Measurements from ENCODE around the gene GAL3ST1. TPM values are rescaled to one million over a fixed set of nuclear protein-coding genes. Genes with fewer than 3 reads are reported as not detected.
"Not testable (repeated sequence)": the region's sequence is repeated elsewhere in the genome, so short reads cannot be mapped to it uniquely, and the experiment has no call there.

Gene GAL3ST1
- total RNA-seq, 2 experiments from 2014 or later, result not detected

DNA sequence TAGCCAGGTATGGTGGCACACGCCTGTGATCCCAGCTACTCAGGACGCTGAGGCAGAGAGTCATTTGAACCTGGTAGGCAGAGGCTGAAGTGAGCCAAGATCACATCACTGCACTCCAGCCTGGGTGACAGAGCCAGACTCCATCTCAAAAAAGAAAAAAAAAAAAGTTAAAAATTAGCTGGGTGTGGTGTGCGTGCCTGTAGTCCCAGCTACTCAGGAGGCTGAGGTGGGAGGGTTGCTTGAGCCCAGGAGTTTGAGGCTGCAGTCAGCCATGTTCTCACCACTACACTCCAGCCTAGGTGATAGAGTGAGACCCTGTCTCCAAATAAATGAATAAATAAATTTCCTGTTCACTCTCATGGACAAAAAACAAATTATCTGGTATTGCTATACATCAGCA lies 33.0 kb downstream of the GAL3ST1 start:
- intact Hi-C loops (cut with micrococcal nuclease); H3K4me3 Mint-ChIP-seq; DNase-seq; H3K36me3 Mint-ChIP-seq; POLR2A ChIA-PET; H3K27ac Mint-ChIP-seq; H3K4me1 Mint-ChIP-seq (ENCODE audit: low read depth); H3K9me3 Mint-ChIP-seq: not testable (repeated sequence)
- H3K27me3 Mint-ChIP-seq, result peaks cover 31% of the 10 kb centered on the region
- CTCF ChIA-PET, result interaction anchor here (0.6 to 0.7 kb wide), 2 partner anchors 64 to 107 kb away, joined by 3 read pairs; no protein-coding TSS in a partner anchor

DNA sequence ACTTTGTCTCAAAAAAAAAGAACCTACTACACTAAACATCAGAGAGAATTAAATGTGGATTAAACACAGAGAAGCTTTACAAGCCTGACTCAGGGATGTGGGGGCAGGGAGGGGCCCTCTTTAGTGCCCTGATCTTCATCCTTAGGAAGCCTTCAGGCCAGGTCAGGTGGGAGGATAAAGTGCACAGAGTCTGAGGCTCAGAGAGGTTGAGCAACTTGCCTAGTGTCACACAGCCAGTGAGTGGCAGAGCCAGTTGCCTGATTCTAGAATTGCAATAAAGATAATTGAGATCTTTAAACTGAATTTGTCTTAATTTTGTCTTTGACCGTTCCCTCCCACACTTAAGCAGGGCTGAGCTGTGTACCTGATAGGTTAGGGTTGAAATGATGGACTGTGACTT lies 35.1 kb downstream of the GAL3ST1 start:
- POLR2A ChIA-PET, result no interaction called here
- Mint-ChIP-seq H3K27ac (no peak overlapping the region), H3K27me3 (peaks cover 25% of the 10 kb centered on the region), H3K36me3 (no peaks in the 10 kb centered on the region), H3K4me3 (no peak overlapping the region), H3K9me3 (no peaks in the 10 kb centered on the region), H3K4me1 (ENCODE audit: low read depth) (peaks cover 2% of the 10 kb centered on the region)
- DNase-seq, result no peak
- CTCF ChIA-PET, result no interaction called here
- intact Hi-C loops (cut with micrococcal nuclease), result no loop called here

DNA sequence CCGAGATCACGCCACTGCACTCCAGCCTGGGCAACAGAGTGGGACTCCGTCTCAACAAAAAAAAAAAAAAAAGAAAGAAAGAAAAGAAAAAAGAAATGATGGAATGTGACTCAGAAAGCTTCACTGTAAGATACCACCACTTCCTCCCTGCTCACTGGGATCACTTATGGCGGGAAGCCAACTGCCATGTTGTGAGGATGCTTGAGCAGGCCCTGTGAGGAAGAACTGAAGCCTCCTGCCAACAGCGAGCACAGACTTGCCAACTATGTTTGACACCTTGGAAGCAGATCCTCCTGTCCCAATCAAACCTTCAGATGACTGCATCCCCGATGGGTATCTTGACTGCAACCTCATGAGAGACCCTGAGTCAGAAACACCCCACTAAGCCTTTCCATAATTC lies 36.2 kb downstream of the GAL3ST1 start:
- no peak for DNase-seq
- POLR2A ChIA-PET, result no interaction called here
- Mint-ChIP-seq H3K4me3 (no peak overlapping the region), H3K27ac (no peak overlapping the region), H3K4me1 (ENCODE audit: low read depth) (peaks cover 2% of the 10 kb centered on the region), H3K36me3 (no peaks in the 10 kb centered on the region), H3K9me3 (no peaks in the 10 kb centered on the region), H3K27me3 (peaks cover 17% of the 10 kb centered on the region)
- intact Hi-C loops (cut with micrococcal nuclease), result no loop called here
- CTCF ChIA-PET, result no interaction called here

DNA sequence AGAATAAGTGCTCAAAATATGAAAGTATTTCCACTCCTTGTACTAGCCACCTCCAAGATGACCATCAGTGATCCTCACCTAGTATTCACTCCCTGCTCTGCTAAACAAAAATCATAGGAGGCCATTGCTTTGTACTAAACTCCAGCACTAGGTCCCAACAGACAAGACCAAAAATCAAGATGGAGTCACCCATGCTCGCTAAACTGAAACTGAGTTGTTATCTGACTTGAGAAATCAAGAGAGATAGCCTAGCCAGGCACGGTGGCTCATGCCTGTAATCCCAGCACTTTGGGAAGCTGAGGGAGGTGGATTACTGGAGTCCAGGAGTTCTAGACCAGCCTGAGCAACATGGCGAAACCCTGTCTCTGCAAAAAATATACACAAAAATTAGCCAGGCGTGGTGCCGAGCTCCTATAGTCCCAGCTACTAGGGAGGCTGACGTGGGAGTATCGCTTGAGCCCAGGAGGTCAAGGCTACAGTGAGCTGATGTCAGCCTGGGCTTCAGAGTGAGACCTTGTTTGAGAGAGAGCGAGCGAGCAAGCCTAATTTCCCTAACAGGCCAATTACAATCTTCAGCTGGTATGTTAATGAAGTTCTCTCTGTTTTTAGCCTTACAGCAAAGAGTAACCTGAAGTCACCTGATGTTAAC lies 37.3 kb downstream of the GAL3ST1 start:
- CTCF ChIA-PET, result no interaction called here
- Mint-ChIP-seq H3K27ac (no peak overlapping the region), H3K36me3 (no peaks in the 10 kb centered on the region), H3K9me3 (no peaks in the 10 kb centered on the region), H3K4me1 (ENCODE audit: low read depth) (peaks cover 2% of the 10 kb centered on the region), H3K27me3 (peaks cover 9% of the 10 kb centered on the region), H3K4me3 (no peak overlapping the region)
- POLR2A ChIA-PET, result no interaction called here
- no peak for DNase-seq
- intact Hi-C loops (cut with micrococcal nuclease), result no loop called here

DNA sequence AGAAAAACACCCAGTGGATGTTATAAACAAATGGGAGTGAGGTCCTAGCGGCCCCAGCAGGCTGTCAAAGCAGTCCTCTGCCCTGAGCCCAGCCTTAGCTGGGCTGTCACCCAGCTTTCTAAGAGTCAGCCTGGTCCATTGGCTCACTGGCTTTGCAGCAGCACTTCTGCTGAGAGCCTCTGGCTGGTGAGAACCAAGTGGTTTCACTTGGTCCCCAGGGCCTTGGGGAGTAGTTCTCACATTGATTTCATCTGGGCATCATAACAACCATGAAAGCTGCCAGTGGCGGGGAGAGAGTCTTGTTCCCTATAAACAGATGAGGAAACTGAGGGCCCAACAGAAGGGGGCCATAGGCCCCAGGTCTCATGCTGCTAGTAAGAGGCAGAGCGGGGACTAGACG lies 39.3 kb downstream of the GAL3ST1 start:
- Mint-ChIP-seq H3K4me1 (ENCODE audit: low read depth) (no peaks in the 10 kb centered on the region), H3K9me3 (no peaks in the 10 kb centered on the region), H3K4me3 (no peak overlapping the region), H3K36me3 (no peaks in the 10 kb centered on the region), H3K27ac (no peak overlapping the region), H3K27me3 (peaks cover 4% of the 10 kb centered on the region)
- DNase-seq, result no peak
- POLR2A ChIA-PET, result no interaction called here
- intact Hi-C loops (cut with micrococcal nuclease), result no loop called here
- CTCF ChIA-PET, result no interaction called here

DNA sequence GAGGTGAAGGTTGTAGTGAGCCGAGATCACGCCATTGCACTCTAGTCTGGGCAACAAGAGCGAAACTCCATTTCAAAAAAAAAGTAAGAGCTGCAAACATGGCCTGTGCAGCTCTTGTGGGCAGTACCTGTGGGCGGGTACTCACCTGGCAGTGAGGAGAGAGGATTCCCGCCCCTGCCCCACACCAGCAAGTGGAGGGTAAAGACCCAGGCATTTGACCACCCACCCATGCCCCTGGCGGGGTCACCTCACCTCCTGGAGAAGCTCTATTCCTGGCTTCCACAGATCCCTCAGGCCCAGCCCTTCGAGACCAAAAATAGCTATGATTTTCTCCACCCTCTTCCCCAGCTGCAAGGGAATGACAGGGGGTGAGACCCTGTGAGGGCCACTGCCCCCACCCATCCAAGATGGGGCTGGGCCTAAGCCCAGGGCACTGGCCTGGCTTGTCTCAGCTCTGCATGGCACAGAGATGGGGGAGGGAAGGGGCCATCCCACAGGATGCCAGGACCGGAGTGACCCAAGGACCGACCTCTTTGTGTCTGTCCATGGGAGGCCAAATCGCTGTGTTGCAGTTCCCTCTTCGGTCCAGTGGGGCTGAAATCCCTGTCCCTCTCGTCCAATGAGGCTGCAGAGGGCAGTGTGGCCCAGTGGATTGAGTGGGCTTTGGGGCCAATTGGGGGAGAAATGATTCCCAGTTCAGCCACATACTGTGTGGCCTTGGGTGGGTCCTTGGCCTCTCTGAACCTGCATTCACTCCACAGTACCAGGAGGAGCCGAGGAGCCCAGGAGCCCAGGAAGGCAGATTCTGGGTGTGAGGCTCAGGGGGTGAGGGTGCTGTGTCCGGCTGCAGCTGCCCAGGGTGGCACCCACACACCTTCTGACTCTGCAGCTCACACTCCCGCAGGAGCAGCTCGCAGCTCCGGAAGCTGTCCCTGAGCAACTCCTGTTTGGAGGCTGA lies 42.5 kb downstream of the GAL3ST1 start:
- Mint-ChIP-seq H3K27me3 (peaks cover 2% of the 10 kb centered on the region), H3K4me1 (ENCODE audit: low read depth) (no peaks in the 10 kb centered on the region), H3K36me3 (no peaks in the 10 kb centered on the region), H3K9me3 (no peaks in the 10 kb centered on the region), H3K4me3 (no peak overlapping the region), H3K27ac (no peak overlapping the region)
- intact Hi-C loops (cut with micrococcal nuclease), result no loop called here
- ChIA-PET CTCF (interaction anchor here (0.6 kb wide), 1 partner anchor 436 kb away, joined by 3 read pairs; no protein-coding TSS in a partner anchor), POLR2A (no interaction called here)
- no peak for DNase-seq

DNA sequence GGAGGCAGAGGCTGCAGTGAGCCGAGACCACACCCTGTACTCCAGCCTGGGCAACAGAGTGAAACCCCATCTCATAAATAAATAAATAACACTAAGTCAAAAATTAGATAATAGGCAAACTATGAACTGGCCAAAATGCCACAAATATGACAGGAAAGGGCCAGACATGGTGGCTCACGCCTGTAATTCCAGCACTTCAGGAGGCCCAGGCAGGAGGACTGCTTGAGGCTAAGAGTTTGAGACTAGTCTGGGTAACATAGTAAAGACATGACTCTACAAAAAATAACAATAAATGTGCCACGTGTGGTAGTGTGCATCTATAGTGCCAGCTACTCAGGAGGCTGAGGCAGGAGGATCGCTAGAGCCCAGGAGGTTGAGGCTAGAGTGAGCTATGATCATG lies 47.8 kb downstream of the GAL3ST1 start:
- no peak for DNase-seq
- intact Hi-C loops (cut with micrococcal nuclease), result no loop called here
- Mint-ChIP-seq H3K4me3 (no peak overlapping the region), H3K36me3 (no peaks in the 10 kb centered on the region), H3K4me1 (ENCODE audit: low read depth) (no peaks in the 10 kb centered on the region), H3K27me3 (peaks cover 5% of the 10 kb centered on the region), H3K27ac (no peak overlapping the region), H3K9me3 (peaks cover 2% of the 10 kb centered on the region)
- POLR2A ChIA-PET, result no interaction called here
- CTCF ChIA-PET, result no interaction called here

DNA sequence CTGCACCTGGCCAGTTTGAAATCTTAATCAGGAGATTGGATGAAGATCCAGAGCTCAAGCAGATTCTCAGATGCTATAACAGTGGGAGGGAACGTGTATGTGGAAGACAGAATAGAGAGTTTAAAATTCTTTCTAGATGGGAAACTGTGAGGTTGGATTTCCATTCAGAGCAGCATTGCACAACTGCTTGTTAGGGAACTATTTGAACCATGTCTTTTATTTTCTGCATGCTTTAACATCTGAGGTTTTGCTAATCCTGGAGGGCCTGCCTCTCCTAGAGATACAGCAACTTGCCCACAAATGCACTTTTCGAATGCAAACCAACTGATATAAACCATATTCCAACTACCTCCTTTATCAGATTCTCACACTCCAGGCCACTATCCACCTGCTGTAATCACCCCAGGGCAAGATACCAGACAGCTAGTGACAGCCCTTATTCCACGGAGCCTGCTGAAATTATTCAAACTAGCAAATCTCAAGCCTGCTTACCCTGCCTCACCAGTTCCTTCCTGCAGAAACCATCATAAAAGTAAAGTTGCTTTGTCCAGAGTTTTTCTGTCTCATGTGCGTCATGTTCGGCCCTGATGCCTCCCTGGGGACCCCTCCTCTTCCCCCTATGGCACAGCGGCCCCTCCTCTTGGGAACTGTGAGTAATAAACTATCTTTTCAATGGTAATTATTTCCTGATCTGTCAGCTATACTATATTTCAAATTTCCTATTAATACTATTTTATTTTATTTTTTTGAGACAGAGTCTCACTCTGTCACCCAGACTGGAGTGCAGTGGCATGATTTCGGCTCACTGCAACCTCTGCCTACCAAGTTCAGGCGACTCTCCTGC lies 50.6 kb downstream of the GAL3ST1 start:
- Mint-ChIP-seq H3K4me3 (no peak overlapping the region), H3K36me3 (no peaks in the 10 kb centered on the region), H3K27me3 (peaks cover 3% of the 10 kb centered on the region), H3K4me1 (ENCODE audit: low read depth) (no peaks in the 10 kb centered on the region), H3K9me3 (peaks cover 2% of the 10 kb centered on the region), H3K27ac (no peak overlapping the region)
- no peak for DNase-seq
- ChIA-PET CTCF (no interaction called here), POLR2A (no interaction called here)
- intact Hi-C loops (cut with micrococcal nuclease), result no loop called here

DNA sequence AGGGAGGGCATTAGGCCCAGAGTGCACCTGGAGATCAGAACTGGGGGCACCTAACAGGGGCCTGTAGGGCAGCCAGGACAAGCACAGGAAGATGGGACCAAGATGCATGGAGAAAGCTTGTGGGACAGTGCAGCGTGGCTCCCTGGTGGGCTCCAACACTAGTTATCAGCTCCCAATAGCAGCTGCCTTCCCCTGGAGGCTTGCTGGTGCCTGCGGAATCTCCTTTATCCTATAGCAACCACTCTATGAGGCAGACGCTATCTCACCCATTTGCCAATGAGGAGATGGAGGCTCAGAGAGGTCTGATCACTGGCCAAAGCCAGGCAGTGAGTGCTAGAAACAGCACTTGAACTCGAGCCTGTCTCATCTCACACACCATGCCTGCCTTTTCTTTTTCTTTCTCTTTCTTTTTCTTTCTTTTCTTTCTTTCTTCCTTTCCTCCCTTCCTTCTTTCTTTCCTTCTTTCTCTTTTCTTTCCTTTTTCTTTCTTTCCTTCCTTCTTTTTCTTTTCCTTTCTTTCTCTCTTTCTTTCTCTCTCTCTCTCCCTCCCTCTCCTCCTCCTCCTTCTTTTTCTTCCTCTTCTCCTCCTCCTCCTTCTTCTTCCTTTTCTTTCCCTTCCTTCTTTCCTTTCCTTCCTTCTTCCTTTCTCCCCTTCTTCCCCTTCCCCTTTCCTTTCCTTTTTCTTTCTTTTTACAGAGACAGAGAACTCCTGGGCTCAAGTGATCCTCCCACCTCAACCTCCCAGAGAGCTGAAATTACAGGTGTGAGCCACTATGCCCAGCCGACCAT lies 52.9 kb downstream of the GAL3ST1 start:
- no peaks in the 10 kb centered on the region for H3K36me3 Mint-ChIP-seq
- intact Hi-C loops (cut with micrococcal nuclease), result no loop called here
- H3K27me3 Mint-ChIP-seq, result peaks cover 3% of the 10 kb centered on the region
- no peak overlapping the region for H3K27ac Mint-ChIP-seq
- CTCF ChIA-PET, result interaction anchor here (0.5 kb wide), 1 partner anchor 58 kb away, joined by 3 read pairs; no protein-coding TSS in a partner anchor
- H3K4me3 Mint-ChIP-seq, result no peak overlapping the region
- no peaks in the 10 kb centered on the region for H3K4me1 Mint-ChIP-seq (ENCODE audit: low read depth)
- POLR2A ChIA-PET, result no interaction called here
- peaks cover 2% of the 10 kb centered on the region for H3K9me3 Mint-ChIP-seq
- DNase-seq, result no peak

DNA sequence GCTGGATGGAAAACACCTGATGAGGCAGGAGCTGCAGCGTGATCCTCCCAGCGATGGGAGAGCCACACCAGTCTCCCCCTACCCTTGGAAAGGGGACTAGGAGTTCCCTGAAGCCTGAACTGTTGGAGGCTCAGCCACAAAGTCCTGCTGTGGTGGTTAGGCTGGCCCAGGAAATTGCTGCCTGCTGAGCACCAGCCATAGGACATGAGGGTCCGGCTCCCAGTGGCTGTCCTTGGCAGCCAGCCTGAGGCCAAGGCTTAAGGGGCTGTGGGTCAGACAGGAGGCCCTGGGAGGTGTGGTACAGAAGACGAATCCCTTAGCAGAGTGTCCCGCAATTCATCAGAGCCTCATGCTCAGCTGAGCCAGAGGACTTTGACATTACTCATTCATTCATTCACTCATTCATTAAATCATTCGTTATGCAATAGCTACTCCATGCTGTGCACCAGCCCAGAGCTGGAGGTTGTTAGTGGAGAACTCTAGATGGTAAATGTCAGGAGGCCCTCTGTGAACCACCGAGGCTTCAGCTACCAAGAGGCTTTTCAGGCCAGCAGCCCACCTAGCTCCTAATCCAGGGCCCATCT lies 54.5 kb downstream of the GAL3ST1 start:
- no peak for DNase-seq
- CTCF ChIA-PET, result no interaction called here
- intact Hi-C loops (cut with micrococcal nuclease), result no loop called here
- H3K27me3 Mint-ChIP-seq, result no peaks in the 10 kb centered on the region
- no peak overlapping the region for H3K4me3 Mint-ChIP-seq
- H3K27ac Mint-ChIP-seq, result no peak overlapping the region
- POLR2A ChIA-PET, result no interaction called here
- no peaks in the 10 kb centered on the region for H3K4me1 Mint-ChIP-seq (ENCODE audit: low read depth)
- H3K9me3 Mint-ChIP-seq, result peaks cover 2% of the 10 kb centered on the region
- H3K36me3 Mint-ChIP-seq, result no peaks in the 10 kb centered on the region

DNA sequence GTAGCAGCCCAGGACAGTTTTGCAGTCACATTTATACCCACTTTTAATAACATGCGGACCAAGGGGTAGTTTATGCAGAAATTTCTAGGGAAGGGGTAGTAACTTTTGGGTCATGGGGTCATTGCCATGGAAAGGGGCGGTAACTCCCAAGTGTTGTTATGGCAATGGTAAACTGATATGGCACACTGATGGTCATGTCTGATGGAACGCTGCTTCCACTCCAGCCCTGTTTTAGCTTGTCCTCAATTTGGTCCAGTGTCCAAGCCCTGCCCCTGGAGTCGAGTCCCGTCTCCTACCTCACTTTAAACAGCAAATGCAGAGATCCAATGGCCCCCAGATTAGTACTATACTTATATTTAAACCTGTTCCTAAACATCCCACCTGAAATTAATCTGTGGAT lies 57.7 kb downstream of the GAL3ST1 start:
- no peaks in the 10 kb centered on the region for H3K4me1 Mint-ChIP-seq (ENCODE audit: low read depth)
- ChIA-PET CTCF (no interaction called here), POLR2A (no interaction called here)
- H3K27me3 Mint-ChIP-seq, result no peaks in the 10 kb centered on the region
- intact Hi-C loops (cut with micrococcal nuclease), result no loop called here
- DNase-seq, result no peak
- H3K4me3 Mint-ChIP-seq, result no peak overlapping the region
- H3K9me3 Mint-ChIP-seq, result no peaks in the 10 kb centered on the region
- no peaks in the 10 kb centered on the region for H3K36me3 Mint-ChIP-seq
- H3K27ac Mint-ChIP-seq, result no peak overlapping the region

All from activated CD4-positive, alpha-beta memory T cell treated with anti-CD3 and anti-CD28 coated beads for 36 hours (primary cell).